NCI-H526 treated with DMSO at 0.1 percent for 48 hours (cell line): ENCODE measurements around the gene BST2.
"Not testable (repeated sequence)": the region's sequence is repeated elsewhere in the genome, so short reads cannot be mapped to it uniquely, and the experiment has no call there.

Source experiments
- DNase-seq: peaks from one replicate; lab custom pipeline; 2025; lab: John Stamatoyannopoulos, UW

The BST2 gene

GRCh38 chr19:17389957-17390664 lies 15.3 kb downstream of the BST2 start:
- no peak for DNase-seq

- DNase-seq, result no peak
Observed at GRCh38 chr19:17389288-17389687, 16.1 kb downstream of the BST2 start.

GRCh38 chr19:17385878-17386611 lies 19.4 kb downstream of the BST2 start:
- DNase-seq, result no peak

GRCh38 chr19:17380426-17381138 lies 24.8 kb downstream of the BST2 start:
- DNase-seq, result no peak

GRCh38 chr19:17379221-17379631 lies 26.2 kb downstream of the BST2 start:
- no peak for DNase-seq

- DNase-seq, result no peak
Observed at GRCh38 chr19:17378271-17378670, 27.2 kb downstream of the BST2 start.

- DNase-seq, result no peak
Observed at GRCh38 chr19:17376935-17377600, 28.4 kb downstream of the BST2 start, which contains the start of gene PLVAP. TSS of gene PLVAP (minus strand) at chr19:17377342. CDS start at chr19:17377288, 54 bp downstream.

GRCh38 chr19:17370026-17370587 lies 35.3 kb downstream of the BST2 start:
- DNase-seq, result no peak

- DNase-seq, result no peak
Observed at GRCh38 chr19:17365361-17365760, 40.1 kb downstream of the BST2 start.

GRCh38 chr19:17363852-17364605 lies 41.4 kb downstream of the BST2 start:
- DNase-seq, result not testable (repeated sequence)

- DNase-seq, result no peak
Observed at GRCh38 chr19:17359905-17360800, 45.3 kb downstream of the BST2 start.

- no peak for DNase-seq
Observed at GRCh38 chr19:17358395-17358794, 47.0 kb downstream of the BST2 start.

GRCh38 chr19:17357724-17358123 lies 47.7 kb downstream of the BST2 start:
- DNase-seq, result no peak

- no peak for DNase-seq
Observed at GRCh38 chr19:17357078-17357666, 48.3 kb downstream of the BST2 start.

- DNase-seq, result no peak
Observed at GRCh38 chr19:17353386-17353785, 52.0 kb downstream of the BST2 start.
